GM18507 (cell line): ENCODE data around the gene ESPNL.

Source experiments
- DNase-seq: peaks from one replicate; pipeline ENCODE4 v3.0.0; 2011; ENCODE audit warnings: low read depth; ENCODE audit not compliant: insufficient read length; ENCODE audit errors: extremely low spot score
- FAIRE-seq: peaks from 2 replicates; lab custom pipeline; 2011; peaks lifted over from hg19 to GRCh38; lab: Jason Lieb, UNC

Gene ESPNL

DNA sequence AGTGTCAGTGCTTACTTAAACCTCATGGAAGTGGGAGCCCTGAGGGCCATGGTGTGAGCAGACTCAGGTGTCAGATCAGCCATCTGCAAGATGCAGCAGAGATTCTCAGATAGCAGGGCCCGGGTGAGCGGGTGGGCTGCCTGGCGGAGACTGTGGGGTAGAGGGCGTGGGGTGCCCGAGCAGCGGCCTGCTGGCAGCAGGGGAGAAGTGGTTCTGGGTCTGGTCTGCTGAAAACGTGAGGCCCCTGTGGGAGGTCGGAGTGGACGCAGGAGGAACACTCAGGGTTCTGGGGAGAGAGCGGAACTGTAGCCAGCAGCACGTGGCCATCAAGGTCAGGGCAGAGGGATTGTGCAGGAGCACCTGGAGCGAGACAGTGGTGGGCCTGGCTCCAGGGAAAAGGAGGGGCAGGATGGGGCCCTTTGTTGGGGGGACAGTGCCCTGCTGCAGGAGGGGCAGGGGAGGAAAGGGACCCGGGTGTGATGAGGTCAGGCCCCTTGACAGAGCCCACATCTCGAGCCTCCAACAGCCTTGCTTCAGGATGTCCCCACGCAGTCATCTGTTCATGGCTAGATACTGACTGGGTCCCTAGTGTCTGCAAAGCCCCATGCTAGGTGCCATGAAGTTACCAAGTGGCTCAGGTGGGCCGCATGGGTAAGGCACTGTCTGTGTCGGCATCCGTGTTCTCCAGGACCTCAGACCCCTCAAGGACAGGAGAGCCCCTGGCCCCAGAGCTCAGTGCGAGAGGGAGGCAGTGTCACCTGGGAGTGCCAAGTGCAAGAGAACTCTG, 2.7 kb upstream of the ESPNL start:
- DNase-seq (no peak), FAIRE-seq (no peak)

- FAIRE-seq (peak; percentile 98), DNase-seq (peak; percentile 90)
Measured at GRCh38 chr2:238097988-238098871, 1.9 kb upstream of the ESPNL start.

DNA sequence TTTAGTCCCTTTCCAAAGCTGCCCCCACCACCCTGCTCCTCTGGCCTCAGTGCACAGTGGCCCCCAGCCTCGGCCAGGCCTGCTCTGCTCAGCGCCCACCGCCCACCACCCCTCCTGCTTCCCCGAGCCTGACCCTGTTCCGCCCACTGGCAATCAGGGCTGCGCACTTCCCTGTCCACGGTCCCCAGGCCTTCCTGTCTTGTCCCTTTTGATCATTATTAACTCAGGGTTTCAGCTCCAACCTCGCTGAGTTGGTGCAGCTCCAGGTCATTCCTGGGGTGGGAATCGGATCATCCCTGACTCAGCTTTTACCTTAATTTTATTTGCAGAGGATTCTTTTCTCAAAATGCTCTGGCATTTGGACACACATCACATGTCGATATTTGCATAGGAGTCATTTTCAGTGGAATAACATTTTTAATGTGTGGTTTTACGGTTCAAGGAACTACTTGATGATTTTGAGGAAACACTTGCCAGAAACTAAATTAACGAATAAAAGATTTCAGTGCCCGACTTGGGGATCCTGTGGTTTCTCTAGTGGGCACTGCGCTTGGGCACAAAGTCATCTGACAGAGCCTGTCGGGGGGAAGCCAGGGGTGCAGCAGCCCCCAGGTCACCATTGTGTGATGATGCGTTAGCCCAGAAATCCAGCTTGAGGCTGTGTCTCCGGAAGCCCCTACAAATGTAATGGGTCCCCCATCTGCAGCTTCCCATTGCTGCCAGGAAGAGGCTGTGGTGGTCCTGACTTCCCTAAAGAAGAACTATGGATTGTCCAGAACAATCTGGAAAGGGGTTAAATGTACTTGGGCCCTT, 1.0 kb upstream of the ESPNL start:
- DNase-seq = no peak
- FAIRE-seq = no peak

DNA sequence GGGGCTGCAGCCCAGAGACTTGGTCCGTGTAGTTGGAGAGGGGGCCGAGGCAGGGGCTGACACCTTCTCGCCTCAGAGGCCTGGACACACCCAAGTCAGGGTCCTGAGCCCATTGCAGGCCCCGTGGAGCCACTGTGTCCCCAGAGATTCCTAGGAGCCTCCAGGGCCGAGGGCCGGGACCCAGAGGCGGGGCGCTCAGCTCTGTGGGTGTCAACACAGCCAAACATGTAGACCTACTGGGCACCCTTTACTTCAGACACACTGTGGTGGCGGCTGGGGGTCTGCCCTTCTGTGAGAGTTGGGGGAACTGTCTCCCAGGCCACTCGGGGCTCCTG, 459 bp upstream of the ESPNL start:
- FAIRE-seq (no peak), DNase-seq (no peak)

DNA sequence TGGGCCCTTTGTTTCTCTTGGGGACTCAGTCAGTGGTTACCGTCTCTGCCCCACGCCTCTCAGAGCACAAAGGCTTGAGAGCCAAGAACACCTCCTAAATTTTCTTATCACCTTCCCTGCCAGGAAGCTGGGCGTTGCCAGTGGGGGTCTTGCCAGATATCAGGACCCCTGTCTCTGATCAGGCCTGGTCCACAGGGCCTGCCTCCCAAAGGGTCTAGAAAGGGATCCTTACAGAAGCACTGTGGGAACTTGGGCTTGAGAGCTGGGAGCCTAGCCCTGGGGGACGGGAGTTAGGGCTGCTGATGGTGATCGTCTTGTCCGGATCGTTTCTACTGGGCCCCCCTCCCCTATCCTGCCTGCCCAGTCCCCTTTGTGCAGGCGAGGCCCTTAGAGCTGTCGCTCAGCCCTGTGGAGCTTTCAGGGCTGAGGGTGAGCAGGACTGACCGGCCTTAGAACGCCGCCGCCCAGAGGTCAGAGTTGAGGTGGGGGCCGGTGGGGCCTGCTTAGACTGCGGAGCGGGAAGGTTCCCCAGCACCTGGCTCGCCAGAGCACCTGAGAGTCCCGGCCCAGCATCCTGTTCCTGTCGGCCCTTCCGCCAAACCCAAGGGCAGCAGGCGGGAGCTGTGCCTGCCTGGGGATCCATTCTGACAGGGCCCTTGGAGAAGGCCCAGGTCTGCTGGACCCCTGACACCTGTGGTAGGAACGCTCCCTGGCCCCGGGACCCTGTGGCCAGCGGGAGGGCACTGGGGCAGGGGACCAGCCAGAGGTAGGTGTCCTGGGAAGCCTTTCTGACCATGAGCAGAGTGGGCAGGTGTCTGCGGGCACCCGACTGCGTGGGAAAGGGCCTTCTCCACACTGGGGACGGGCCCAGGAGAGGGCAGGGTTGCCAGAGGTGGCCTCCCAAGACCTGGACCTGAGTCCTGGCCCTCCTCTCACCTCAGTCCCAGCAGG, 956 bp downstream of the ESPNL start:
- FAIRE-seq (no peak), DNase-seq (no peak)

GRCh38 chr2:238101891-238102841, 2.0 kb downstream of the ESPNL start:
- DNase-seq (no peak), FAIRE-seq (no peak)

GRCh38 chr2:238102865-238103264, 2.7 kb downstream of the ESPNL start:
- FAIRE-seq = no peak
- no peak for DNase-seq

DNA sequence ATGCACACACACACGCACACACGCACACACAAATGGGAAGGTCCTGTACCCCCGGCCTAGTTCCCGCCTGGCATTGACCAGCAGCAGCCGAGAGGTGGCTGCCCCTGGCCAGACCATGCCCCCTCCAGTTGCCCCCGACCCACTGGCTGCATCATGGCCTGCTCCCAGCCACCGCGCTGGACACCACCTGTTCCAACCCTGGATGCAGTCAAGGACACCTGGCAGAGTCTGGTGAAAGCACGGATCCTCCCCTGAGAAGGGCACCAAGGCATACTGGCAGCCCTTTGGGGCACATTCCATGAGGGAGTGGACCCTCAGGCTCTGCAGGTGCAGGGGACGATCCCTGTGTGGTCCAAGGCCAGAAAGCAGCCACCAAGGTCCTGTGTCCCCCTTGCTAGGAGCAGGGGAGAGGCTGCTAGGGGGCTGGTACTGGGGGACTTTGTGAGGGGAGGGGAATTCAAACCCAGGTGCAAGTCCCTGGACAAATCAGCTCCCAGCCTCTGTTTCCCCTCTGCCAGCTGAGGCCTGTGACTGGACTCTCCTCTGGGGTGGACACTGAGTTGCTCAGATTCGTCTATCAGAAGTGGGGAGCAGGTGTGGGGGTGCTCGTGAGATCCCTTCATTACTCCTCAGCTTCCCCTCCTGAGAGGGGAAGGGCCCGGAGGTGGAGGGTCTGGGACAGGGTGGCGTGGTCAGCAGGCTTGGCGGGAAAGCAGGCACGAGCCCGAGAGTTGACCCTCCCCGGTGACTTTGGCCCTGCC, 3.5 kb downstream of the ESPNL start:
- FAIRE-seq = no peak
- DNase-seq = no peak

- DNase-seq (no peak), FAIRE-seq (no peak)
Measured at GRCh38 chr2:238104226-238104690, 4.1 kb downstream of the ESPNL start.

DNA sequence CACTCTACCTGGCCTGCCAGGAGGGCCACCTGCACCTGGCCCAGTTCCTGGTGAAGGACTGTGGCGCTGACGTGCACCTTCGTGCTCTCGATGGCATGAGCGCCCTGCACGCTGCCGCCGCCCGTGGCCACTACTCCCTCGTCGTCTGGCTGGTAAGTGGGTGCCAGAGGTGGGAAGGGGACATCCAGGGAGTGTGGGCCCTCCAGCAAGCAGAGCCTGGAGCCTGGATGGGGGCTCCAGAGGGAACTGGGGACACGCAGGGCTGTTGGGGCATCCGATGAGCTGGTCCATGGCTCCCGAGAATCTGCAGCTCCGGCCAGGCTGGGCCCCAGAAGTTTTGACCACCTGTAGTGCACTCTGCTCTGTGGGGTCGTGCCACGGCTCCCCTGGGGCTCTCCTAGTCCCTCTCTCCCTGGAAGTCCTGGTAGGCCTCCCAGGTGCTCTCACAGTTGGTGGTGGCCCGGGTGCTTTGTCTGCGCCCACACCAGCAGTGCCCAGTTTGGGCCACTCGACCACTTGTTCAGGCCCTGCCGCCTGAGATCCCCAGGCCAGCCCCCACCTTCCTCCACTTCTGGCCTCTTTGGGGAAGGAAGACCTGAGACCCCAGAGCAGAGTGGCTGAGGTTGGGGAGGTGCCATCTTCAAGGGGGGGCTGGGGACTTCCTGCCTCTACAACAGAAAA, 4.7 kb downstream of the ESPNL start:
- FAIRE-seq (no peak), DNase-seq (no peak)

DNA sequence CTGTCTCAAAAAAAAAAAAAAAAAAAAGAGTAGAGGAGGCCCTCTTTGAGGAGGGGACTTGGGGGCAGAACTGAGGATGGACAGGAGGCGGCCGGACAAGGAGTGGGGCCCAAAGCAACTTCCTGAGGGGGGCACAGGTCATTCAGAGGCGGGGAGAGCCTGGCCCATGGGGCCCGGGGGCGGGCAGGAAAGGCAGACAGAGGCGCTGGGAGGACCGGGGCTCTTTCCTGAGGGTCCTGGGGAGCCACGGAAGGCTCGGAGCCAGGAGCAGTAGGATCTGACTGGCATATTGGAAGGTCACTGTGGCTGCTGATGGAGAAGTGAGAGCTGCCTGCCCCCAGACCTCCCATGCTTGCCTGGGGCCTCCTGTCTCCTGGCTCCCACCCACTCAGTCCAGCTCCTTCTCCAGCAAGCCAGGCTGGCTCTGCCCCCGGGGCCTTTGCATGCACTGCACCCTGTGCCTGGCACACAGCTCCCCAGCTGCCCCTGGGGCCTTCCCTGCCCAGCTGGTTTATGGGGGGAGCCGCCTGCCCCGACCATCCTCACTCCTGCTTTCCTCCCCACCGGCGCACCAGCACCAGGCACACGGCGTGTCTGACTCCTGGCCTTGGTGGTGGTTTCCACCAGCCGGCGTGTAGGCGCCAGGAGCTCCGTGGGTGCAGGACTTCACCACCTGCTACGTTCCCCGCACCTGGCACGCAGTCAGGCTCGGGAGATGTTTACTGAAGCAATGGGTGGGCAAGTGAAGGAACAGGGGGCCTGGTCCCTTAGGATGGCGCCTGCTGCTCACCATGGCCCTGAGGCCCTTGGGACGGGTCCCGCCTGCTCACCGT, 5.6 kb downstream of the ESPNL start:
- FAIRE-seq = no peak
- DNase-seq = no peak

- DNase-seq (no peak), FAIRE-seq (no peak)
Measured at GRCh38 chr2:238106339-238106697, 6.2 kb downstream of the ESPNL start.

GRCh38 chr2:238106698-238107524, 6.8 kb downstream of the ESPNL start:
- DNase-seq (no peak), FAIRE-seq (no peak)

- DNase-seq (peak; percentile 76), FAIRE-seq (peak; percentile 97)
Measured at GRCh38 chr2:238107525-238108422, 7.6 kb downstream of the ESPNL start.
